ENCODE results near the gene UBE2N. TPM values are rescaled to one million over a fixed set of nuclear protein-coding genes. Genes with fewer than 3 reads are reported as not detected.

The UBE2N gene
- total RNA-seq, 2 experiments from 2014 or later = 186 to 192 TPM

DNA sequence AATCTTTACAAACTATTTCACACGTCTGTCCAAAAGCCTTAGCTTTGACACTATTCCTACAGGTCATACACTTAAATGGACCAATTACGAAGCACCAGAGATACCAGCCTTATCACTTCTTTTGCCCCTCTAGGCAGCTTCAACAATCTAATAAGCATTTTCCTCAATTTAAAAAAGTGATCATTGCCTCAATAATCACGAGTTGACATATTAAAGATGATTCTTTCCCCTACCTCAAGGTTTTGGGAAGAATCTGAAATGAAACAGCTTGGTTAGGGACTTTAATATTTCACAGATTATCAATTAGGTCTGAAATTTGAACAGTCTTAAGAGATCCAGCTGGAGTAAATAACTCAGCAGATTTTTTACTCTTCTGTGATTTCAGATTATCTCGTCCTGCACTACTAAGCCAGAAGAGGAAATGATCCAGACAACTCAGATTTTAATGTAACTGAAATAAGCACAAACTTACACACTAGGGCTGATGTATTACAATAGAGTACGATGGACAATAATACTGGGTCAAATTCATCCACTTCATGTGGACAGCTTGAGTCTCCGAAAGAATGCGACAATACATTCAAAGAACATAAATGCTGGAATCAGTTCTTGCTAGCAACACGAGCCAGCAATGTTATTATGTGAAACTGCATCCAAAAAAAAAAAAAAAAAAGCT lies 15.9 kb downstream of the UBE2N start:
- Mint-ChIP-seq H3K27ac (peak overlapping the region; percentile 28), H3K4me1 (ENCODE audit: low read depth) (peaks cover 77% of the 10 kb centered on the region), H3K36me3 (ENCODE audit: low read depth) (peaks cover 7% of the 10 kb centered on the region), H3K4me3 (no peak overlapping the region), H3K9me3 (no peaks in the 10 kb centered on the region), H3K27me3 (no peaks in the 10 kb centered on the region)
- ATAC-seq (no peak), DNase-seq (no peak)
- intact Hi-C loops (cut with micrococcal nuclease) = loop anchor here (10.0 kb wide), 1 partner anchor 679 kb away; no protein-coding TSS in a partner anchor
- POLR2A ChIA-PET = interaction anchor here (1.3 kb wide), 1 partner anchor 16 kb away, joined by 4 read pairs; the partner anchor contains the start of gene UBE2N
- CTCF ChIA-PET = interaction anchor here (1.0 to 2.3 kb wide), 3 partner anchors 8 to 29 kb away, joined by 3 to 7 read pairs (median 6); no protein-coding TSS in a partner anchor
- no peak for TF ChIP-seq CTCF (IDR thresholded peaks at IDR 0.05)

DNA sequence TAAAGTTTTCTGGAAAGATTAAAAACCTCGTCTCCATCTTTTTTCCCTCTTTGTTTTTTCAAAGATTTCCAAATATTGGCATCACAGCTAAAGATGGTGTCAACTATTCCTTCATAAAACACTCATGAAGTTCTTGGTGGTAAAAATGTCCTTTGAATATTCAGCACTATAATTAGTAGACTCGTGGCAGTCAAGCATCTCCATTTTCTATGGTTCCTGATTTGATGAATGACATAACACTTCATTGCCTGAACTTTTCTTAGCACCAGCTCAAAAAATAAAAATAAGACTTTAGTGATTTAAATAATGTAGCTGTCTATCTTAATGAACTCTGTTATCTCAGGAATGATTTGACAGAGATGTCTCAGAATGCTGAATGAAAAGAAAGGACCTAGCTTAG lies 19.7 kb downstream of the UBE2N start:
- DNase-seq = no peak
- Mint-ChIP-seq H3K27me3 (no peaks in the 10 kb centered on the region), H3K4me1 (ENCODE audit: low read depth) (peaks cover 84% of the 10 kb centered on the region), H3K4me3 (no peak overlapping the region), H3K9me3 (no peaks in the 10 kb centered on the region), H3K36me3 (ENCODE audit: low read depth) (peaks cover 3% of the 10 kb centered on the region), H3K27ac (peak overlapping the region; percentile 68)
- ChIA-PET CTCF (interaction anchor here (0.6 to 1.4 kb wide), 4 partner anchors 10 to 323 kb away, joined by 3 to 5 read pairs (median 4); no protein-coding TSS in a partner anchor), POLR2A (interaction anchor here (1.2 to 1.4 kb wide), 2 partner anchors 9 to 15 kb away, joined by 3 to 4 read pairs; no protein-coding TSS in a partner anchor)
- no peak for ATAC-seq
- TF ChIP-seq CTCF (IDR thresholded peaks at IDR 0.05) = no peak
- intact Hi-C loops (cut with micrococcal nuclease) = loop anchor here (10.0 kb wide), 1 partner anchor 683 kb away; no protein-coding TSS in a partner anchor

GRCh38 chr12:93419388-93420034 lies 22.2 kb downstream of the UBE2N start:
- Mint-ChIP-seq H3K36me3 (ENCODE audit: low read depth) (peaks cover 6% of the 10 kb centered on the region), H3K4me1 (ENCODE audit: low read depth) (peaks cover 85% of the 10 kb centered on the region), H3K9me3 (no peaks in the 10 kb centered on the region), H3K4me3 (no peak overlapping the region), H3K27me3 (no peaks in the 10 kb centered on the region), H3K27ac (peak overlapping the region; percentile 31)
- ChIA-PET POLR2A (interaction anchor here (1.0 to 2.0 kb wide), 3 partner anchors 12 to 432 kb away, joined by 3 to 5 read pairs (median 3); no protein-coding TSS in a partner anchor), CTCF (interaction anchor here (0.7 to 2.7 kb wide), 33 partner anchors 9 to 683 kb away, joined by 3 to 47 read pairs (median 5); partner anchors contain the start of genes EEA1, MRPL42 and UBE2N)
- intact Hi-C loops (cut with micrococcal nuclease) = loop anchor here (2.0 to 10.0 kb wide), 3 partner anchors 17 to 685 kb away; no protein-coding TSS in a partner anchor
- peak; percentile 78 for TF ChIP-seq CTCF (IDR thresholded peaks at IDR 0.05)
- ATAC-seq (peak; percentile 56), DNase-seq (no peak)

DNA sequence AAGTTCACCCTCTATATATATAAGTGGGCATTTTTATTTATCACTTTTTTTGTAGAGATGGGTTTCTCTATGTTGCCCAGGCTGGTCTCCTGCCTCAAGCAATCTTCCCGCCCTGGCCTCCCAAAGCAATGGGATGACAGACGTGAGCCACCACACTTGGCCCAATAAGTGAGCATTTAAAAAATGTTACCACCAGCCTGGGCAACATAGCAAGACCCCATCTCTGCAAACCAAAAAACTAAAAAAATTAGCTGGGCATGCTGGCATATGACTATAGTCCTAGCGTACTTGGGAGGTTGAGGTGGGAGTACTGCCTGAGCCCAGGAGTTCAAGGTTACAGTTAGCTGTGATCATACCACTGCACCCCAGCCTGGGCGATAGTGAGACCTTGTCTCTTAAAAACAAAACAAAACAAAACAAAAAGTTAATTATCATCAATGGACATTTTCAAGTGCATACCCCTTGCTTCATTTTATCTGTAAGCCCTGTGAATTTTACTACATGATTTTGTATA lies 23.7 kb downstream of the UBE2N start:
- ChIA-PET POLR2A (interaction anchor here (1.0 kb wide), 1 partner anchor 23 kb away, joined by 3 read pairs; no protein-coding TSS in a partner anchor), CTCF (interaction anchor here (0.9 to 1.2 kb wide), 3 partner anchors 8 to 32 kb away, joined by 3 read pairs; no protein-coding TSS in a partner anchor)
- DNase-seq (no peak), ATAC-seq (no peak)
- Mint-ChIP-seq H3K9me3 (no peaks in the 10 kb centered on the region), H3K4me1 (ENCODE audit: low read depth) (peaks cover 81% of the 10 kb centered on the region), H3K27me3 (no peaks in the 10 kb centered on the region), H3K4me3 (no peak overlapping the region), H3K27ac (peak overlapping the region; percentile 32), H3K36me3 (ENCODE audit: low read depth) (peaks cover 16% of the 10 kb centered on the region)
- intact Hi-C loops (cut with micrococcal nuclease) = loop anchor here (2.0 to 10.0 kb wide), 2 partner anchors 19 to 323 kb away; no protein-coding TSS in a partner anchor
- no peak for TF ChIP-seq CTCF (IDR thresholded peaks at IDR 0.05)

All from activated CD8-positive, alpha-beta T cell treated with anti-CD3 and anti-CD28 coated beads for 36 hours (primary cell).